Stimulated activated effector memory CD8-positive, alpha-beta T cell treated with anti-CD3 and anti-CD28 coated beads, Interleukin-12 subunit alpha, Interleukin-12 subunit beta, amount 100 ng/mL, for 72 hours (primary cell): Measurements from ENCODE around the gene WDR74.

Experiments
- ATAC-seq: fragments of 150-1000 bp; cut with Tn5 transposase; 2 replicates; pipeline ENCODE4 v1.10.0; 2021
- DNase-seq, 2 donors: peaks; one replicate each; pipeline ENCODE4 v3.0.0; 2021 to 2022; ENCODE audit warnings: low spot score in 2 of 2
- H3K27ac Mint-ChIP-seq: one replicate; pipeline ENCODE4 v1.8.0; 2022; ENCODE audit warnings: mild to moderate bottlenecking, mixed read lengths
- H3K36me3 Mint-ChIP-seq: one replicate; pipeline ENCODE4 v1.8.0; 2022; ENCODE audit warnings: mild to moderate bottlenecking, mixed read lengths
- H3K4me1 Mint-ChIP-seq: one replicate; pipeline ENCODE4 v1.8.0; 2022; ENCODE audit warnings: mixed read lengths
- H3K4me3 Mint-ChIP-seq: one replicate; pipeline ENCODE4 v1.8.0; 2022; ENCODE audit warnings: mild to moderate bottlenecking, mixed read lengths
- H3K9me3 Mint-ChIP-seq: one replicate; pipeline ENCODE4 v1.8.0; 2022; ENCODE audit warnings: mixed read lengths

Gene WDR74

DNA sequence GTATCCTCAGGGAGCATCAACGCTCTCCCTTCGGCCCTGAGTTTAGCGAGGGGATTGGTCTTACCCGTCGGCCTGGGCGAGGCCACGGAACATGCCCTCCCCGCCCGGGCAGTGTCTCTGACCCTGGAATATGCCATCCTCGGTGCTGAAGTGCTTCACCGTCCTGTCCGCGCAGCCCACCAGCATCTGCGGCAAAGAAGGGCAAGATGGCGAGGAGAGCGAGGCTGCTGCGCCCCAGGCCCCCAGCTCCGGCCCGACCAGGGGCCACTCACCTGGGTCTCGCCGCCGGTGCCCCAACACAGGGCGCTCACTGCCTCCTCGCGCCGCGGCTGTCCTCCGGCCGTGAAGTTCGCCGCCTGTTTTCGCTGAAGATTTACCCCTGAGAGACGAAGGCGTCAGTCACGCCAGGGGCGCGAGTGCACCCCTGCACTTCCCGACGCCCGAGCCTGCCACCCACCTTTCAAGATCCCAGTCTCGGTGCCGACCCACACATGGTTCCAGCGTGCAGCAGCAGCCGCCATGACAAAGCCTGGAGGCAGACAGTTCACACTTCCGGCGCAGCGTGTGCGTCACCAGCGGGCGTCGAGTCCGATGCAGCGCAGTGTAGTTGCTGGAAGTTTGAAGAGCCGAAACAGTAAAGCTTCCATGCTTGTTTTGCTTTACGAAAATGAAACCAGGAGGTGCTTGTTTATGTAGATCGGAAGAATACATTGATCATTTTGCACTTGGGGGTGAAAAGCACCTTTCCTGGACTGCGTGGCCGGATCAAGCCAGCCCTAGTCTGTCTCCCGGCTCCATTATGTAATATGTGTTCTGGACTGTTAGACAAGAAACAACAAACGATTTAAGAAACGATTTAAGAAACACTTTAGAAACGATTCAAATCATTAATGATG lies at the start of gene WDR74:
Gene WDR74 (minus strand): TSS at position 541 of the 896 bp plus-strand sequence. CDS start 20 bp downstream, at position 521.
- no peaks in the 10 kb centered on the region for H3K9me3 Mint-ChIP-seq
- peak; percentile 72 to 90 for DNase-seq
- H3K36me3 Mint-ChIP-seq, result peaks cover 41% of the 10 kb centered on the region
- H3K4me1 Mint-ChIP-seq, result peaks cover 49% of the 10 kb centered on the region
- H3K27ac Mint-ChIP-seq, result no peak within 1 kb of the TSS
- H3K4me3 Mint-ChIP-seq, result no peak within 1 kb of the TSS
- peak; percentile 62 for ATAC-seq

DNA sequence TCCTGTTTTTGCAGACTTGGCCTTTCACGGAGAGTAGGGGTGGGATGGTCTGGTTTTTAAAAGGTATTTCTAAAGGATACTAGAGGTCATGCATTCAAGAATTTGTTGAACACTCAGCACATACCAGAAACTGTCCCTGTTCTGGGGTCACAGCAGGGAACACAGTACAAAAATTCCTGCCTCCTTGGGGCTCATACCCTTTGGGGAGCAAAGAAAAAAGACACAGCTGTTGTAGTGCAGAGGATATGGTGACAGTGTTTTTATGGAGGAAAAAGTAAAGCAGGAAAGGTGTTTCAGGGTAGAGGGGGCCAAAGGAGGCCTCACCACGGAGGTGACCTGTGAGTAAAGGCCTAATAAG lies 49.7 kb upstream of the WDR74 start:
- ATAC-seq (peak; percentile 4), DNase-seq (no peak)
- peaks cover 72% of the 10 kb centered on the region for H3K36me3 Mint-ChIP-seq
- H3K27ac Mint-ChIP-seq, result peak overlapping the region; percentile 87
- no peak overlapping the region for H3K4me3 Mint-ChIP-seq
- no peaks in the 10 kb centered on the region for H3K9me3 Mint-ChIP-seq
- peaks cover 49% of the 10 kb centered on the region for H3K4me1 Mint-ChIP-seq

DNA sequence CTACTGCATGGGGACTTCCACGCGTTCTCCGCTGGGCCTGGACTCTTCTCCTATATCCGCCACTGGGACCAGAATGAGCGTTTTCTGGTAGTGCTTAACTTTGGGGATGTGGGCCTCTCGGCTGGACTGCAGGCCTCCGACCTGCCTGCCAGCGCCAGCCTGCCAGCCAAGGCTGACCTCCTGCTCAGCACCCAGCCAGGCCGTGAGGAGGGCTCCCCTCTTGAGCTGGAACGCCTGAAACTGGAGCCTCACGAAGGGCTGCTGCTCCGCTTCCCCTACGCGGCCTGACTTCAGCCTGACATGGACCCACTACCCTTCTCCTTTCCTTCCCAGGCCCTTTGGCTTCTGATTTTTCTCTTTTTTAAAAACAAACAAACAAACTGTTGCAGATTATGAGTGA lies 49.0 kb upstream of the WDR74 start:
- DNase-seq, result no peak
- peaks cover 56% of the 10 kb centered on the region for H3K4me1 Mint-ChIP-seq
- no peaks in the 10 kb centered on the region for H3K9me3 Mint-ChIP-seq
- ATAC-seq, result no peak
- peaks cover 79% of the 10 kb centered on the region for H3K36me3 Mint-ChIP-seq
- peak overlapping the region; percentile 87 for H3K27ac Mint-ChIP-seq
- no peak overlapping the region for H3K4me3 Mint-ChIP-seq

DNA sequence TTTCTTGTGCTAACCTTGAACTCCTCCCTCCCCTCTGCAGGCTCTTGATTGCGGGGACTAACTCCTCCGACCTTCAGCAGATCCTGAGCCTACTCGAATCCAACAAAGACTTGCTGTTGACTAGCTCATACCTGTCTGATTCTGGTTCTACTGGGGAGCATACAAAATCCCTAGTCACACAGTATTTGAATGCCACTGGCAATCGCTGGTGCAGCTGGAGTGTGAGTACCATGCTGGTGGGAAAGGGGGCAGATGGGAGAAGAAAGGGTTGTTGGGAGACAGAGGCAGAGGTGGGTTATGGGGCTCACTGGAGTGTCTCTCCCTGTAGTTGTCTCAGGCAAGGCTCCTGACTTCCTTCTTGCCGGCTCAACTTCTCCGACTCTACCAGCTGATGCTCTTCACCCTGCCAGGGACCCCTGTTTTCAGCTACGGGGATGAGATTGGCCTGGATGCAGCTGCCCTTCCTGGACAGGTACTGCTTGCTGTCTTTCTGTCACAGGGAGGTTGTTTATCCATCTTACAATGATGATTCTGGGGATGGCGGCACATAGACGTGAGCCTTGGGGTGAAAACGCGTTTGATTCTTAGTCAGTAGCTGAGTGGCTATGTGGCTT lies 45.9 kb upstream of the WDR74 start:
- peaks cover 100% of the 10 kb centered on the region for H3K36me3 Mint-ChIP-seq
- ATAC-seq, result no peak

DNA sequence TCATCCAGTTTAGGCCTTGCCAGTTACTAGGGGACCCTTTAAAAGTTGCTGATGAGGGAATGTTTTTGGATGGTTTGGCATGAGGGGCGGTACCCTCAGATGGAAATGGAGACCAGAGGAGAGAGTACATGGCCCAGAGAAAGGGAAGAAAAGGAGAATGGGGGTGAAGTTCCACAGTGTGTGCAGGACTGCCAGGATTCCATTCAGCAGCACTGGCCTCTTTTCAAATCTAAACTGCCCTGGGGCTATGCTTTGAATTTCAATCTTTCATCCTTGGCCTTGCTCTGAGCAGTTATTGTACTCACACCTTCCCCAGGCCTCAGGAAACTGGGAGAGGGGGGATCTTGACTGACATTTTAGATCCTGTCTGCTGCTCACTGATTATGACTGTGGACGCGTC lies 44.3 kb upstream of the WDR74 start:
- Mint-ChIP-seq H3K9me3 (no peaks in the 10 kb centered on the region), H3K36me3 (peaks cover 87% of the 10 kb centered on the region), H3K4me1 (peaks cover 63% of the 10 kb centered on the region), H3K27ac (peak overlapping the region; percentile 99), H3K4me3 (peak overlapping the region; percentile 95)
- no peak for ATAC-seq
- DNase-seq, result no peak

More for the DNA sequence above, 45.9 kb upstream of the WDR74 start:
- H3K4me1 Mint-ChIP-seq, result peaks cover 67% of the 10 kb centered on the region
- H3K4me3 Mint-ChIP-seq, result peak overlapping the region; percentile 95
- no peaks in the 10 kb centered on the region for H3K9me3 Mint-ChIP-seq
- H3K27ac Mint-ChIP-seq, result peak overlapping the region; percentile 78
- no peak for DNase-seq

DNA sequence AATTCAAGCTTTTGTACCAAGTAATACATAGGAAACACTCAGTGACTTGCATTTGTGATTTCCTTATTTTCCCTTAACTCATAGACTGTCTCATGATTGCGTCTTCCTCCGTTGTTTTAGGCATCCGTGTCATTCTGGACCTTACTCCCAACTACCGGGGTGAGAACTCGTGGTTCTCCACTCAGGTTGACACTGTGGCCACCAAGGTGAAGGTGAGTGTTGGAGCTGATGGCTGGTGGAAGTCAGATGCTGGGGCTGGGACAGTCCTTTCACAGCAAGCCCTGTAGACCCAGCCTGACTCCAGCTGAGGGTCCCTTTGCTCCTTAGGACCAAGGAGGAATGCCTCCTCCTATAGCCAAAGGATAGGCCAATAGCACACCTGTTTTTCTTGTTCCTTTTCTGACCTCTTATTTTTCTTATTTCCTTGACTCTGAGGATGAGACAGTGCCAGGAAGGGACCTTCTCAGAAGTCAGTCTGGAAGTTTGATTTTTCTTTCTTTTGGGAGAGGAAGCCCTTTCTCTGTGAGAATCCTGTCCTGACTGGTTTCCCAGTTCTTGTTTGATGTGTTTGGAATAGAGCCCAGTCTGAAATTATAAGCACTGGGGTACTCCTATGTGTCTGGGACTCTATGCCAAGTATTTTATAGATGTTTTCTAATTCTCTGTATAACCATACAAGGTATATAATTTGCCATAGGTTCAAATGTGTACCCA lies 43.6 kb upstream of the WDR74 start:
- H3K36me3 Mint-ChIP-seq, result peaks cover 85% of the 10 kb centered on the region
- H3K4me3 Mint-ChIP-seq, result peak overlapping the region; percentile 95
- peaks cover 60% of the 10 kb centered on the region for H3K4me1 Mint-ChIP-seq
- H3K27ac Mint-ChIP-seq, result peak overlapping the region; percentile 99
- no peaks in the 10 kb centered on the region for H3K9me3 Mint-ChIP-seq
- ATAC-seq (no peak), DNase-seq (no peak)

DNA sequence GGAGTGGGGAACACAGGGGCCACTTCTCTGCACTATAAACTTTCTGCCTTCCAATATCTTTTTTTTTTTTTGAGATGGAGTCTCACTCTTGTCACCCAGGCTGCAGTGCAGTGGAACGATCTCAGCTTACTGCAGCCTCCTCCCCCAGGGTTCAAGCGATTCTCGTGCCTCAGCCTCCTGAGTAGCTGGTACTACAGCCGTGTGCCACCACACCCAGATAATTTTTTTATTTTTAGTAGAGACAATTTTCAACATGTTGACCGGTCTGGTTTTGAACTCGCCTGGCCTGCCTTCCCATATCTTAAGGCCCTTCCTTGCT lies 43.0 kb upstream of the WDR74 start:
- Mint-ChIP-seq H3K36me3 (peaks cover 82% of the 10 kb centered on the region), H3K9me3 (no peaks in the 10 kb centered on the region), H3K4me3 (peak overlapping the region; percentile 95), H3K27ac (peak overlapping the region; percentile 99), H3K4me1 (peaks cover 56% of the 10 kb centered on the region)
- ATAC-seq (no peak), DNase-seq (no peak)

DNA sequence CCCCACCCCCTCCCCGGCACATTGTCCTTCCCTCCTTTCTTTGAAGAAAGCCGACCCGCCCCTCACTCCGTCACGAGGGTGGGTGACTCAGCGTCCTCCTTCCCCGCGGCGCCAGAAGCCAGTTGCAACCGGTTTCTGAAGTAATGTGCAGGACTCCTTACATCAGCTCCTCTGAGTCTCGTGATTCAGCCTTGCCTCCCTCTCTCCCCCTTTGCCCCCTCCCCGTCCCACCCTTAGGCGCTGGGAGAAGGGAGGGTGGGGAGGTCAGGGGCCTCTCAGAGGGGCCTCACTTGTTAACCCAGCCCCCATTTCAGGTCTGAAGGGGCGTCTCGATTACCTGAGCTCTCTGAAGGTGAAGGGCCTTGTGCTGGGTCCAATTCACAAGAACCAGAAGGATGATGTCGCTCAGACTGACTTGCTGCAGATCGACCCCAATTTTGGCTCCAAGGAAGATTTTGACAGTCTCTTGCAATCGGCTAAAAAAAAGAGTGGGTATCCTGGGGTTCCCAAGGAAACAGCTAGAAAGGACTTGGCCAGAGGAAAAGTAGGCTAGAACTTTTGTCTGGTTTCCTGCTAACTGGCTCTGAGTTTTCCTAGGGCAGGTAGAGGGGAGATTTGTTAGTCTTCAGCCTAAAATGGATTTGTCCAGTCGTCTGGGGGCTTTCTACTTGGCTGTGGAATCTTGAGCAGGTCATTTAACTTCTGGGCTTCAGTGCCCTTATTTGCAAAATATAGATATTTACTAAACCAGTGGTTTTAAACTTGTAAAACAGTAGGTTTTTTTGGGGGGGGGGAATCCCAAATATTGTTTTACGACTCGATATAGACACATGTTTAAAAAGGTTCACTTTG lies 42.4 kb upstream of the WDR74 start:
- ATAC-seq (peak; percentile 81), DNase-seq (no peak)
- peak overlapping the region; percentile 99 for H3K27ac Mint-ChIP-seq
- peak overlapping the region; percentile 95 for H3K4me3 Mint-ChIP-seq
- H3K9me3 Mint-ChIP-seq, result no peaks in the 10 kb centered on the region
- peaks cover 51% of the 10 kb centered on the region for H3K4me1 Mint-ChIP-seq
- peaks cover 76% of the 10 kb centered on the region for H3K36me3 Mint-ChIP-seq

DNA sequence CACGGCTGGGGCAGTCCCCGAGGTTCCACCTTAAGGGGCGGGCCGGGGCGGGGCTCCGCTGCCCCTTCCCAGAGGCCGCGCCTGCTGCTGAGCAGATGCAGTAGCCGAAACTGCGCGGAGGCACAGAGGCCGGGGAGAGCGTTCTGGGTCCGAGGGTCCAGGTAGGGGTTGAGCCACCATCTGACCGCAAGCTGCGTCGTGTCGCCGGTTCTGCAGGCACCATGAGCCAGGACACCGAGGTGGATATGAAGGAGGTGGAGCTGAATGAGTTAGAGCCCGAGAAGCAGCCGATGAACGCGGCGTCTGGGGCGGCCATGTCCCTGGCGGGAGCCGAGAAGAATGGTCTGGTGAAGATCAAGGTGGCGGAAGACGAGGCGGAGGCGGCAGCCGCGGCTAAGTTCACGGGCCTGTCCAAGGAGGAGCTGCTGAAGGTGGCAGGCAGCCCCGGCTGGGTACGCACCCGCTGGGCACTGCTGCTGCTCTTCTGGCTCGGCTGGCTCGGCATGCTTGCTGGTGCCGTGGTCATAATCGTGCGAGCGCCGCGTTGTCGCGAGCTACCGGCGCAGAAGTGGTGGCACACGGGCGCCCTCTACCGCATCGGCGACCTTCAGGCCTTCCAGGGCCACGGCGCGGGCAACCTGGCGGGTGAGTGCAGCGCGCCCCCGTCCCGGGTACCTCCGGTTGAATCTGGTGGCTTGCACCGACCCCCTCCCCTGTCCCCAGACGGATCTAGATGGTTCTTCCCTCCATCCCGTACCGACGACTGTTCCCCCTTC lies 41.6 kb upstream of the WDR74 start, which contains the start of gene SLC3A2:
Gene SLC3A2 (plus strand): TSS at position 94 of the 776 bp plus-strand sequence. CDS start 128 bp downstream, at position 222.
- Mint-ChIP-seq H3K4me3 (peak within 1 kb of the TSS; percentile 95), H3K27ac (peak within 1 kb of the TSS; percentile 99), H3K36me3 (peaks cover 68% of the 10 kb centered on the region), H3K9me3 (no peaks in the 10 kb centered on the region), H3K4me1 (peaks cover 51% of the 10 kb centered on the region)
- peak; percentile 87 for ATAC-seq
- peak; percentile 87 to 96 for DNase-seq

DNA sequence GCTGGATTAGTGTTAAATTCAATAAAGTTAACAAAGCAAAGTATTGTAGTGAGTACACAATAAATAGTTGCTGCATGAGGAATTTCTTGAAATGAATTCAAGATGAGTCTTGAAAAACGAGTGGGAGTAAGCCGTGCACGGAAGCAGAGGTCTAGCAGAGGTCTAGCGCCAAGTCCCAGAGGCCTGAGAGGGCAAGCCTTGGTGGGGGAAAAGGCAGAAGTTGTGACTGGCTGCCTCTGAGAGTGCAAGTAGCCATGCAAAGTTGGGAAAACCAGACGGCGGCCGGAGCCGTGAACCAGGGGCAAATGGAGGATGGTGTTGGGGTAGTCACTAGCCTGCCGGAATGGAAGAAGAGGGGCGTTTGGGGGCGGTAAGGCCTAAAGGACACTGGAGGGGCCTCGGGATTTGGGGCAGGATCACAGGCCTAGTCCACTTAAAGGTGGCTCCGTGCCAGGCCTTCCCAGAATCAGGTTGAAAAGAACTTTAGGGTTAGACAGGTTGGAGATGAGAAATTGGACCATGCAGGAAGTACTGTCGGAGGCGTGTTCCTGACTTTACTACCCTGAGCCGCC lies 40.9 kb upstream of the WDR74 start:
- H3K4me1 Mint-ChIP-seq, result peaks cover 46% of the 10 kb centered on the region
- H3K4me3 Mint-ChIP-seq, result peak overlapping the region; percentile 95
- DNase-seq (no peak), ATAC-seq (peak; percentile 52)
- H3K36me3 Mint-ChIP-seq, result peaks cover 62% of the 10 kb centered on the region
- H3K9me3 Mint-ChIP-seq, result no peaks in the 10 kb centered on the region
- H3K27ac Mint-ChIP-seq, result peak overlapping the region; percentile 99

DNA sequence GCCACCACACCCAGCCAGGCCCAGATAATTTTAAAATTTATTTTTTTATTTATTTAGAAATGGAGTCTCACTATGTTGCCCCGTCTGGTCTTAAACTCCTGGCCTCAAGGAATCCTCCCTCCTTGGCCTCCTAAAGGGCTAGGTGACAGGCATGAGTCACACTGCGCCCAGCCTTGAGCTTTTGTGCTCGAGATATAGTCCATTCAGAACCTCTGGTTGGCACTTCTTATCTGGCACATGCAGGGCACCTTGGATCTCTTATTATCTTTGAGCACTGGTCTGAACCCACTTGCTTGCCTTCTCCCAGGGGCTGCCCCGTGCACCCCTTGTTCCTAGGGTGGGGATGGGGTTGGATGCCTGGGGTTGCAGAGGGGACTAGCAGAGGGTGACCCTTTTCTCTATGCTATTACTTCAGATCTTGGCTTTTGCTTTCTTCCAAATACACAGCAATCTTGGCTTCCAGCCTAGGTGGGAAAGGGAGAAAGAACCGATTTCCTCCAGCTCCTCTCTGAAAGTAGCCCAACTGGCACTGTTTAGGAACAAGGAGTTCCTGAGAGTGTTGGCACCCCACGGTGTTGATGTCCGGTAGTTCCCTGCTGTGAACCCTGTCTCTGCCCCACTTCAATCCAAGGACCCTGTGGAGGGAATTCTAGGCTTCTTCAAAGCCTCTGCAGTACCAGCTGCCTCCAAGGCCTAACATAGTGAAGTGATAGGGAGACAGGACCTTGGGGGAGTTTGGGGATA lies 40.0 kb upstream of the WDR74 start:
- H3K4me1 Mint-ChIP-seq, result peaks cover 40% of the 10 kb centered on the region
- no peaks in the 10 kb centered on the region for H3K9me3 Mint-ChIP-seq
- ATAC-seq (no peak), DNase-seq (no peak)
- H3K27ac Mint-ChIP-seq, result peak overlapping the region; percentile 99
- H3K36me3 Mint-ChIP-seq, result peaks cover 52% of the 10 kb centered on the region
- peak overlapping the region; percentile 95 for H3K4me3 Mint-ChIP-seq

DNA sequence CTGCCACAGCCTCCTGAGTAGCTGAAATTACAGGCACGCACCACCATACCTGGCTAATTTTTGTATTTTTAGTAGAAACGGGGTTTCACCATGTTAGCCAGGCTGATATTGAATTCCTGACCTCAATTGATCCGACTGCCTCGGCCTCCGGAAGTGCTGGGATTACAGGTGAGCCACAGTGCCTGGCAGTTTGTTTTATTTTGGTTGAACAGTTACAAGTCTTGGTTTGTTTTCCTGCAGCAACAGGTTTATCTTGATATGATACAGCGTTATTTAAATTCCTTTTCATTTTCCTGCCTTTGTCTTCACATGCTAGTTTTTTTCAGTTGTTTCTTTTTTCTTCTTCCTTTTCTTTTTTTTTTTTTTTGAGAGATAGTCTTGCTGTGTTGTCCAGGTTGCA lies 37.3 kb upstream of the WDR74 start:
- Mint-ChIP-seq H3K4me3 (no peak overlapping the region), H3K27ac (no peak overlapping the region), H3K4me1 (peaks cover 18% of the 10 kb centered on the region), H3K9me3 (no peaks in the 10 kb centered on the region), H3K36me3 (peaks cover 26% of the 10 kb centered on the region)
- ATAC-seq (no peak), DNase-seq (no peak)

DNA sequence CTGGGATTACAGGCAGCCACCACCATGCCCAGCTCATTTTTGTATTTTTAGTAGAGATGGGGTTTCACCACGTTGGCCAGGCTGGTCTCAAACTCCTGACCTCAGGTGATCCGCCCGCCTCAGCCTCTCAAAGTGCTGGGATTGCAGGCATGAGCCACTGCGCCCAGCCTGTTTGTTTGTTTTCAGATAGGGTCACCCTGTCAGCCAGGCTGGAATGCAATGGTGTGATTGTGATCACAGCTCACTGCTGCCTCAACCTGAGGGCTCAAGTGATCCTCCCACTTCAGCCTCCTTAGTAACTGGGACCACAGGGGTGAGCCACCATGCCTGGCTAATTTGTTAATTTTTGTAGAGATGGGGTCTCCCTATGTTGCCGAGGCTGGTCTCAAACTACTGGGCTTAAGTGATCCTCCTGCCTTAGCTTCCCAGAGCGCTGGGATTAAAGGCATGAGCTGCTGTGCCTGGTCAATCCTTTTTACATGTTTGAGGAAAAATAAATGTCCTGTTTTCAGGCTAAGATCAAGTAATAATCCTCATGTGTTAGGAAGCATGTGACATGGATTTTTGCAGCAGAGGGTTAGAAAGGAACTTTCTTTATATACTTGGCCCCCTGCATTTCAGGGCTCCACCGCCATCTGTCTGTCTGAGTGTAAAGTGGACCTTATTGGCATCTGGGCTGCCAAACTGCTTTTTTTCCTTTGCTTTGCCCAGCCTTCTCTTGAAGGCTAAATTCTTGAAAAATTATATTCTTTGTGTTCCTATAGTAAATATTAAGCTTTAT lies 36.5 kb upstream of the WDR74 start:
- no peak overlapping the region for H3K4me3 Mint-ChIP-seq
- H3K27ac Mint-ChIP-seq, result no peak overlapping the region
- peaks cover 18% of the 10 kb centered on the region for H3K4me1 Mint-ChIP-seq
- DNase-seq (no peak), ATAC-seq (no peak)
- no peaks in the 10 kb centered on the region for H3K9me3 Mint-ChIP-seq
- H3K36me3 Mint-ChIP-seq, result peaks cover 17% of the 10 kb centered on the region
